HFF-Myc (cell line): ENCODE results near the gene NPTN.

Source experiments
- DNase-seq: peaks from one replicate; pipeline ENCODE4 v3.0.0-alpha.2; 2011; ENCODE audit warnings: low read depth; ENCODE audit errors: extremely low read depth
- H3K4me3 ChIP-seq: replicated peaks from 2 replicates; pipeline ENCODE4 v1.5.1; 2011; ENCODE audit warnings: low read depth, mild to moderate bottlenecking, control low read depth, low read length
- CTCF ChIP-seq: IDR thresholded peaks from 2 replicates; pipeline ENCODE4 v1.5.1; 2012; ENCODE audit warnings: mild to moderate bottlenecking, low read depth, low read length, control low read depth; ENCODE audit errors: missing control alignments

NPTN gene

DNA sequence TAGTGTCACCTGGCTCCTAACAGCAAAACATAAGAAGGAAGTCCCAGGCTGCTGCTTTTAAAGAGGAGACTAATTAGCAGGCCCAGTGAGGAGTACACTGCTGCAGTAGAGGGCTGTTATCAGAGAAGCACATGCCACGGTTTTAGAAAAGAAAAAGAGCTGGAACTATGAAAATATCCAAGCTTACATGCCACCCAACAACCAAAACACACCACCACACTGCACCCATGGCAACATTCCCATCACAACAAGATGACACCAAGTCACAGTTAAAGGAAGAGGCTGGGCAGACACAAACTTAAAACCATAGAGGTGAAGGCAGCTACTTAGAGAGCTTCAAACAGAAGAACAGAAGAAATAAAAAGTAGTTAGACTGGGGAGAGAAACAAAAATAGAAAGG, 37.0 kb downstream of the NPTN start:
- no peak overlapping the region for H3K4me3 ChIP-seq
- TF ChIP-seq CTCF, result no peak
- DNase-seq, result no peak

DNA sequence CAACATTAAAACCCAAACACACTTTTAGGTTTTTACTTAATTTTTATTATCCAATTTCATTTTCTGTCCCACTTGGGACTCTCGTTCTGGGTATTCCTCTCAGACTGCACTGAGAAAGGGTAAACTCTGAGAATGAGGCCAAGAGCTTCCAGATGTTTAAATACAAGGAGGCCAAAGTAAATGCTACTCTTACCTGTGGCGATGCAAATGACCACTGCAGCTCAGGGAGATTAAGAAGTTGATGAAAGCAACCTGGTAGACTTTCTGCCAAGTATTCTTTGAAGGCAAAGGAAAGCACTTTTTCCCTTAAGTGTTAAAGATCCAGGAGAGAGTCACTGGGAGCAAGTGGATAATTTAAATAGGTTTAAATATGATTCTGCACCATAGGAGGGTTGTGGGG, 39.1 kb downstream of the NPTN start:
- no peak for DNase-seq
- TF ChIP-seq CTCF, result no peak
- H3K4me3 ChIP-seq, result no peak overlapping the region

DNA sequence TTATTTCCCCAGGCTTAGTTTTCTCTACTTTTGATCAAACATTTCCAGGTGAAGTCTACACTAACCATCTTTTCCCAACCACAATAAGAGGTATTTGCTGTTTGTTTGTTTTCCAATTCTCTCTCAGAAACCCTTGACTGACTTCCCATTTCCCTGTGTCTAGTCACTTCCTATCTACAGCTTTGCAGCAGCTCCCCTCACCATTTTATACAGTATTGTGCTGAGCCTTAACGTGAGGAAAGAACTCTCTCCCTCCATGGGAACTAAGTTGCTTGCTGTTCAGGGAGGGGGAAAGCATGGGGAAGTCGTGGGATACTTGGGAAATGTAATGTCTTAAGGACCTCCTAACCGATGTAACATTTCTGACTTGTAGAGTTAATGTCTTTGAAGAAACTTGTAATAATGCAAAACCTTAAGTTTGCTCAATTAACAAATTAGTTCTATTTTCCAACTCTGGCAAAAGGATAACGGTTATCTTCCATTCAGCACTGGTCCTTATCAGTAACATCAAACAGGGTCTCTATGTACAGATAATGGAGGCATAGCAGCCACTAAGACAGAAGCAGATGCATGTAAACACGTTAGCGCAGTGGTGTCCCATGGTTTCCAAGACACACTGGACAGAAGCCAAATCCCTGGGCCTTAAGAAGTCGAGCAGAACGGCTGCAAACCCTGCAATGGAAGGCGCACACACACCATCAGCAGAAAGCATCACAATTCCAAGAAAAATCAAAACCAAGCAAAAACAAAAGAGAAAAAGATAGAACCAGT, 39.7 kb downstream of the NPTN start:
- DNase-seq, result no peak
- TF ChIP-seq CTCF, result no peak
- no peak overlapping the region for H3K4me3 ChIP-seq

- no peak for TF ChIP-seq CTCF
- no peak overlapping the region for H3K4me3 ChIP-seq
- no peak for DNase-seq
Observed at GRCh38 chr15:73590263-73590662, 42.9 kb downstream of the NPTN start.

- DNase-seq, result no peak
- no peak for TF ChIP-seq CTCF
- no peak overlapping the region for H3K4me3 ChIP-seq
Observed at GRCh38 chr15:73589766-73590165, 43.4 kb downstream of the NPTN start.

DNA sequence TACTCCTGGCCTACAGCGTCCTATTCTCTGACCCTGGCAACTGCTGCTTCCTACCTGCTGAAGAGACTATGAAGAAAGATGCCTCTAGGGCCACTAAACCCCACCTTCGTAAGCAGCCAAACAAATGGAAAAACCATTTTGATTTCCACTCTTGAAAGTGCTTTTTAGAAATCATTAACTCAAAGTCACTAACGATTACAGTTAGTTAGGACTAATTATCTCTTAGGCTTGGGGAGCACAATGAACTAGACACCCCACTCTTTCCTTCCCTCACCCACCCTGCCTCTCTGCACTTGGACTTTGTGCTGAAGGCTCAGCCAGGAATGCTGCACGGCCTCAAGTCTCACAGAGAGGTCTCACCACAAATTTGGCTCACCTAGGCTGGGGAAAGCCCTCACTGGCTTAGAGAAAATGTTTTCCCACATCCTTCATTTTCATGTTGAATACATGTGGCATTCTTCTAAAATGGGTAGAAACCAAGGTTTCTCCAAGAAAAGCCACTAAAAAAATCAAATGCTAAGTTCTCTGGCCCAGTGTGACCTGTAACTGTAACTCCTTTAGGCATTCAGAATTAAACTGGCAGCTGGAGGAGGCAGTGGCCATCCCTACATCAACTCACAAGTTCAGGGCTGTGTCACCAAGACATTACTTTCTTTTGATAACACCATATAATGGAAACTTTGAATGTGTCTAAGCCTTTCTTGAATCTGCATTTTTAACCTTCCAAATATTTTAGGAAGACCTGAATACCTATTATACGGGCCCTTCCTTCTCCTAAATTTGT, 47.1 kb downstream of the NPTN start:
- no peak overlapping the region for H3K4me3 ChIP-seq
- DNase-seq, result no peak
- no peak for TF ChIP-seq CTCF
